GM18519 (cell line): Measurements from ENCODE around the gene RASD1.

Experiments
- ATAC-seq: cut with Tn5 transposase; IDR thresholded peaks from one replicate; pipeline ENCODE4 v1.9.1; 2021; ENCODE audit warnings: mild to moderate bottlenecking, moderate library complexity; ENCODE audit not compliant: unreplicated experiment, low FRiP score

RASD1 gene

GRCh38 chr17:17511881-17512858 is 16.0 kb upstream of the RASD1 start:
- no peak for ATAC-seq

- ATAC-seq: no peak
These were observed 15.1 kb upstream of the RASD1 start for GRCh38 chr17:17511293-17511741.

GRCh38 chr17:17510456-17511292 is 14.5 kb upstream of the RASD1 start:
- no peak for ATAC-seq

GRCh38 chr17:17509601-17510425 is 13.6 kb upstream of the RASD1 start:
- no peak for ATAC-seq

GRCh38 chr17:17508646-17509591 is 12.7 kb upstream of the RASD1 start:
- ATAC-seq: no peak

- no peak for ATAC-seq
These were observed 11.9 kb upstream of the RASD1 start for GRCh38 chr17:17508019-17508535.

GRCh38 chr17:17507465-17508011 is 11.3 kb upstream of the RASD1 start:
- no peak for ATAC-seq

GRCh38 chr17:17506893-17507464 is 10.8 kb upstream of the RASD1 start:
- ATAC-seq: no peak

GRCh38 chr17:17506181-17506741 is 10.1 kb upstream of the RASD1 start:
- no peak for ATAC-seq

- no peak for ATAC-seq
These were observed 9.5 kb upstream of the RASD1 start for GRCh38 chr17:17505610-17506171.

GRCh38 chr17:17505151-17505550 is 9.0 kb upstream of the RASD1 start:
- ATAC-seq: no peak

GRCh38 chr17:17504341-17505140 is 8.3 kb upstream of the RASD1 start:
- no peak for ATAC-seq

GRCh38 chr17:17503566-17504130 is 7.5 kb upstream of the RASD1 start:
- ATAC-seq: no peak

- no peak for ATAC-seq
These were observed 6.8 kb upstream of the RASD1 start for GRCh38 chr17:17502741-17503565.

- no peak for ATAC-seq
These were observed 4.9 kb upstream of the RASD1 start for GRCh38 chr17:17500999-17501605.
